H1 (cell line): Measurements from ENCODE around the gene TMCO1. TPM values are rescaled to one million over a fixed set of nuclear protein-coding genes. Genes with fewer than 3 reads are reported as not detected.

Experiments used
- CTCF ChIA-PET: fragments of 300-600 bp; sonication (Branson Sonifier 250); formaldehyde crosslinking; loops from one replicate; lab custom pipeline; 2021; ENCODE audit not compliant: partially characterized antibody; lab: Charles Lee
- POLR2A ChIA-PET: fragments of 300-600 bp; sonication (Branson Sonifier 250); formaldehyde crosslinking; loops from one replicate; lab custom pipeline; 2021; ENCODE audit warnings: inconsistent platforms; ENCODE audit not compliant: partially characterized antibody; lab: Charles Lee
- DNase-seq, 2 experiments: peaks; one replicate each; pipeline versions ENCODE4 v3.0.0 to v3.0.0-alpha.2; 2010 to 2022; ENCODE audit warnings: low spot score in 2 of 2, low read depth in 1 of 2, mixed read lengths in 1 of 2
- FAIRE-seq: peaks from 2 replicates; lab custom pipeline; 2011; peaks lifted over from hg19 to GRCh38; lab: Jason Lieb, UNC
- H2AFZ ChIP-seq: 2 replicates; pipeline ENCODE4 v1.8.1; 2012; ENCODE audit warnings: low read length, inconsistent platforms
- H2AK5ac ChIP-seq: 2 replicates; pipeline ENCODE4 v1.6.1; 2013; ENCODE audit warnings: low read depth, low read length
- H2BK120ac ChIP-seq: replicated peaks from 2 replicates; pipeline ENCODE3; 2013; ENCODE audit warnings: low read depth, low read length, inconsistent platforms
- H2BK12ac ChIP-seq: 2 replicates; pipeline ENCODE4 v1.6.1; 2013; ENCODE audit warnings: low read depth, low read length
- H2BK15ac ChIP-seq: 2 replicates; pipeline ENCODE4 v1.6.1; 2013; ENCODE audit warnings: low read length
- H2BK20ac ChIP-seq: 2 replicates; pipeline ENCODE4 v1.6.1; 2013; ENCODE audit warnings: low read length
- H2BK5ac ChIP-seq: 2 replicates; pipeline ENCODE4 v1.6.1; 2013; ENCODE audit warnings: low read depth, low read length
- H3K14ac ChIP-seq: 2 replicates; pipeline ENCODE4 v1.6.1; 2013; ENCODE audit warnings: inconsistent platforms; ENCODE audit not compliant: insufficient read length
- H3K18ac ChIP-seq: 2 replicates; pipeline ENCODE4 v1.6.1; 2013; ENCODE audit warnings: low read length; ENCODE audit errors: extremely low read depth
- H3K23ac ChIP-seq: 2 replicates; pipeline ENCODE4 v1.6.1; 2013; ENCODE audit warnings: inconsistent platforms; ENCODE audit not compliant: insufficient read length
- H3K23me2 ChIP-seq: 2 replicates; pipeline ENCODE4 v1.6.1; 2013; ENCODE audit warnings: low read depth, low read length
- H3K27ac ChIP-seq: 2 replicates; pipeline ENCODE4 v1.6.1; 2011; ENCODE audit warnings: low read depth, low read length, inconsistent platforms
- H3K27me3 ChIP-seq, 4 experiments: replicated peaks in 1 of 4; 1 replicate in 1 of 4; 2 replicates in 3 of 4; pipeline versions ENCODE4 v1.6.1 to v1.8.1; 2011 to 2013; ENCODE audit warnings: low read length in 3 of 4, mild to moderate bottlenecking in 3 of 4, inconsistent platforms in 2 of 4, mixed read lengths in 2 of 4, moderate library complexity in 1 of 4; ENCODE audit not compliant: control insufficient read depth in 3 of 4, insufficient read depth in 3 of 4; ENCODE audit errors: extremely low read depth in 1 of 4
- H3K36me3 ChIP-seq, 4 experiments: 2 replicates each; pipeline versions ENCODE4 v1.6.1 to v1.8.1; 2011 to 2013; ENCODE audit warnings: mild to moderate bottlenecking in 4 of 4, low read length in 3 of 4, moderate library complexity in 2 of 4, control low read depth in 1 of 4, inconsistent platforms in 1 of 4; ENCODE audit not compliant: insufficient read depth in 4 of 4, control insufficient read depth in 2 of 4
- H3K4ac ChIP-seq: replicated peaks from 2 replicates; pipeline ENCODE3; 2013; ENCODE audit warnings: low read length, low read depth, mixed read lengths, inconsistent platforms; ENCODE audit not compliant: insufficient read length
- H3K4me1 ChIP-seq, 4 experiments: replicated peaks in 1 of 4; 1 replicate in 1 of 4; 2 replicates in 3 of 4; pipeline versions ENCODE4 v1.6.1 to v1.8.1; 2011 to 2013; ENCODE audit warnings: low read length in 3 of 4, inconsistent platforms in 2 of 4, mixed read lengths in 1 of 4; ENCODE audit not compliant: insufficient read depth in 4 of 4, control insufficient read depth in 3 of 4
- H3K4me2 ChIP-seq, 2 experiments: 2 replicates each; pipeline versions ENCODE4 v1.6.1 to v1.8.1; 2011 to 2013; ENCODE audit warnings: low read depth in 2 of 2, low read length in 2 of 2, control low read depth in 1 of 2, inconsistent platforms in 1 of 2, mild to moderate bottlenecking in 1 of 2; ENCODE audit not compliant: insufficient read depth in 1 of 2
- H3K4me3 ChIP-seq, 4 experiments: fragments of 200-600, 300-600 bp in 1 of 4; sonication (generic), shearing (Covaris generic), sonication (Bioruptor Twin) in 1 of 4; 2 replicates each; pipeline versions ENCODE4 v1.5.1 to v1.8.1; 2011 to 2016; ENCODE audit warnings: low read length in 4 of 4, low read depth in 3 of 4, control low read depth in 2 of 4, inconsistent platforms in 2 of 4, mild to moderate bottlenecking in 2 of 4, mixed read lengths in 1 of 4, moderate library complexity in 1 of 4; ENCODE audit not compliant: insufficient read depth in 2 of 4; ENCODE audit errors: extremely low read depth in 1 of 4
- H3K56ac ChIP-seq: replicated peaks from 2 replicates; pipeline ENCODE3; 2013; ENCODE audit warnings: low read depth, mild to moderate bottlenecking, mixed read lengths, low read length, inconsistent platforms; ENCODE audit not compliant: insufficient read length
- H3K79me1 ChIP-seq: 2 replicates; pipeline ENCODE4 v1.6.1; 2013; ENCODE audit warnings: low read depth, low read length, control low read depth
- H3K79me2 ChIP-seq, 2 experiments: 2 replicates each; pipeline versions ENCODE4 v1.6.1 to v1.8.1; 2012 to 2013; ENCODE audit warnings: low read length in 2 of 2, mild to moderate bottlenecking in 2 of 2, inconsistent platforms in 1 of 2; ENCODE audit not compliant: insufficient read depth in 2 of 2, control insufficient read depth in 1 of 2
- H3K9ac ChIP-seq, 4 experiments: replicated peaks in 1 of 4; 1 replicate in 1 of 4; 2 replicates in 3 of 4; pipeline versions ENCODE4 v1.6.1 to v1.8.1; 2011 to 2013; ENCODE audit warnings: low read depth in 3 of 4, low read length in 3 of 4, control low read depth in 2 of 4, mild to moderate bottlenecking in 2 of 4, moderate library complexity in 2 of 4, inconsistent platforms in 1 of 4; ENCODE audit errors: extremely low read depth in 1 of 4
- H3K9me3 ChIP-seq, 2 experiments: 2 replicates each; pipeline versions ENCODE4 v1.6.1 to v1.8.1; 2012 to 2013; ENCODE audit warnings: mild to moderate bottlenecking in 2 of 2, moderate library complexity in 2 of 2, control low read depth in 1 of 2, inconsistent platforms in 1 of 2, low read depth in 1 of 2, low read length in 1 of 2, mixed read lengths in 1 of 2; ENCODE audit not compliant: insufficient read depth in 2 of 2
- H4K20me1 ChIP-seq, 2 experiments: replicated peaks in 1 of 2; 2 replicates each; pipeline versions ENCODE3 to v1.8.1; 2011 to 2013; ENCODE audit warnings: inconsistent platforms in 2 of 2, low read length in 2 of 2, mild to moderate bottlenecking in 1 of 2; ENCODE audit not compliant: insufficient read depth in 2 of 2, control insufficient read depth in 1 of 2
- H4K5ac ChIP-seq: 2 replicates; pipeline ENCODE4 v1.6.1; 2013; ENCODE audit warnings: low read length, low read depth, mixed read lengths, inconsistent platforms; ENCODE audit not compliant: insufficient read length
- H4K8ac ChIP-seq: 2 replicates; pipeline ENCODE4 v1.8.0; 2013; ENCODE audit warnings: mild to moderate bottlenecking, moderate library complexity, low read length, inconsistent platforms; ENCODE audit not compliant: insufficient read depth; ENCODE audit errors: extremely low read depth
- H4K91ac ChIP-seq: replicated peaks from 2 replicates; pipeline ENCODE3; 2013; ENCODE audit warnings: low read length, mixed read lengths, inconsistent platforms; ENCODE audit not compliant: insufficient read length
- CBX8 ChIP-seq: fragments of 300-800, 300-1000 bp; sonication (generic); IDR thresholded peaks from 2 replicates; pipeline ENCODE4 v1.7.1; 2016; ENCODE audit warnings: low read depth, low read length, borderline replicate concordance
- CEBPB ChIP-seq: IDR thresholded peaks from 2 replicates; pipeline ENCODE4 v1.6.1; 2012; ENCODE audit warnings: low read depth, low read length
- CHD1 ChIP-seq: IDR thresholded peaks from 2 replicates; pipeline ENCODE4 v1.6.1; 2012; ENCODE audit warnings: low read depth, low read length, improper control_type of control experiment
- GTF2F1 ChIP-seq: IDR thresholded peaks from 2 replicates; pipeline ENCODE4 v1.6.1; 2012; ENCODE audit warnings: low read depth, low read length, improper control_type of control experiment, borderline replicate concordance
- MAX ChIP-seq: IDR thresholded peaks from 2 replicates; pipeline ENCODE4 v1.6.1; 2012; ENCODE audit warnings: inconsistent platforms
- NANOG ChIP-seq: IDR thresholded peaks from 2 replicates; pipeline ENCODE4 v1.6.1; 2011; ENCODE audit warnings: low read length, low read depth, mild to moderate bottlenecking, inconsistent platforms; ENCODE audit not compliant: insufficient read depth, poor library complexity, severe bottlenecking
- NRF1 ChIP-seq: IDR thresholded peaks from 2 replicates; pipeline ENCODE4 v1.6.1; 2011; ENCODE audit warnings: mild to moderate bottlenecking, low read depth, low read length, improper control_type of control experiment
- POLR2AphosphoS5 ChIP-seq: IDR thresholded peaks from 2 replicates; pipeline ENCODE4 v1.6.1; 2011; ENCODE audit warnings: low read depth, low read length
- POU5F1 ChIP-seq: IDR thresholded peaks from 2 replicates; pipeline ENCODE4 v1.6.1; 2011; ENCODE audit warnings: low read depth, mild to moderate bottlenecking, low read length, moderate library complexity
- SIX5 ChIP-seq: IDR thresholded peaks from 2 replicates; pipeline ENCODE4 v1.6.1; 2011; ENCODE audit warnings: mild to moderate bottlenecking, low read depth, low read length
- SP2 ChIP-seq: IDR thresholded peaks from 2 replicates; pipeline ENCODE4 v1.6.1; 2012; ENCODE audit warnings: mild to moderate bottlenecking, low read length, inconsistent platforms
- SP4 ChIP-seq: IDR thresholded peaks from 2 replicates; pipeline ENCODE4 v1.6.1; 2012; ENCODE audit warnings: low read length, inconsistent platforms
- USF2 ChIP-seq: IDR thresholded peaks from 2 replicates; pipeline ENCODE4 v1.6.1; 2011; ENCODE audit warnings: low read length, improper control_type of control experiment
- ZNF274 ChIP-seq: IDR thresholded peaks from 2 replicates; pipeline ENCODE4 v1.7.0; 2012; ENCODE audit warnings: low read length, borderline replicate concordance; ENCODE audit errors: extremely low read depth
- WGBS, 2 experiments: shearing (Covaris generic) in 1 of 2; methylation state at CpG; one replicate each; pipeline versions ENCODE4 v1.1.6 to v1.1.7; 2013 to 2015; ENCODE audit warnings: low lambda C conversion rate in 2 of 2, mixed read lengths in 2 of 2, inconsistent platforms in 1 of 2, low coverage in 1 of 2, missing lambda C conversion rate in 1 of 2; ENCODE audit not compliant: insufficient replicate concordance in 2 of 2, insufficient coverage in 1 of 2, insufficient read length in 1 of 2; ENCODE audit errors: extremely low coverage in 1 of 2, missing lambda C conversion rate in 1 of 2; 5-methylcytosine and 5-hydroxymethylcytosine counted together
- polyA plus RNA-seq, 7 experiments: library from polyadenylated mRNA; depleted of rRNA in 3 of 7; stranded (reverse) in 5 of 7; unstranded in 2 of 7; fragments of >200 nt in 5 of 7; fragments of 200-250 nt in 2 of 7; gene quantifications; 1 replicate in 5 of 7; 2 replicates in 1 of 7; 4 replicates in 1 of 7; pipeline versions ENCODE4 v1.2.1 to v1.2.3, GENCODE V29; 2011 to 2013; ENCODE audit warnings: missing spikeins in 2 of 7, mixed read lengths in 2 of 7
- total RNA-seq: library from RNA; stranded (reverse); fragmentation: NEBNext Ultra II Directional; extraction: Animal tissue kit (Norgen Biotek cat#: 25700); gene quantifications from 2 replicates; pipeline ENCODE4 v1.2.1, GENCODE V29; 2021

The TMCO1 gene
- total and polyA plus RNA-seq, 2 of the 8 experiments (the other 6 are each of a cell fraction or from before 2014, with no cell fraction given), result 61.6 to 63.8 TPM

- CTCF ChIA-PET, result interaction anchor here (0.6 kb wide), 2 partner anchors 233 to 1058 kb away, joined by 3 read pairs; no protein-coding TSS in a partner anchor
- Histone ChIP-seq H3K23me2 (peaks cover 3% of the 10 kb centered on the region), H2AK5ac (no peak overlapping the region), H3K23ac (no peak overlapping the region), H4K5ac (no peak overlapping the region), H3K14ac (no peak overlapping the region), H2BK12ac (no peak overlapping the region), H3K27me3 (no peaks in the 10 kb centered on the region), H3K79me1 (no peaks in the 10 kb centered on the region; the same call in 1 of the 2 replicates), H3K79me2 (peaks cover 0 to 26% of the 10 kb centered on the region in 2 experiments; a peak in 2 of 4 replicates), H3K4me2 (no peak overlapping the region; a peak in 1 of 4 replicates), H4K8ac (no peak overlapping the region; the same call in 1 of the 2 replicates), H2AFZ (no peak overlapping the region), H2BK120ac (no peak overlapping the region), H2BK5ac (no peak overlapping the region), H4K91ac (no peak overlapping the region), H3K9me3 (no peaks in the 10 kb centered on the region), H3K56ac (no peak overlapping the region), H3K18ac (no peak overlapping the region), H3K9ac (no peak overlapping the region), H3K4ac (no peak overlapping the region), H3K4me3 (no peak overlapping the region), H3K4me1 (peaks cover 0 to 3% (median 0%) of the 10 kb centered on the region in 4 experiments; a peak in 1 of 7 replicates), H2BK20ac (no peak overlapping the region), H3K27ac (no peak overlapping the region), H4K20me1 (peaks cover 0 to 2% of the 10 kb centered on the region in 2 experiments), H2BK15ac (no peak overlapping the region), H3K36me3 (no peaks in the 10 kb centered on the region)
- DNase-seq (no peak), FAIRE-seq (no peak)
- POLR2A ChIA-PET, result interaction anchor here (2.7 kb wide), 1 partner anchor 69 kb away, joined by 12 read pairs; the partner anchor contains the start of gene TMCO1
- 92% methylated on average over 3 of the region's 3 CpGs; no CpG with 5 or more reads in 1 of the 2 experiments for WGBS, 2 experiments
- TF ChIP-seq CBX8 (no peak), ZNF274 (no peak), USF2 (no peak), NANOG (no peak), SP4 (no peak), SIX5 (no peak), CHD1 (no peak), POLR2AphosphoS5 (no peak), CEBPB (no peak), POU5F1 (no peak), SP2 (no peak), GTF2F1 (no peak), MAX (no peak), NRF1 (no peak)
Measured at GRCh38 chr1:165699577-165699976, 69.1 kb downstream of the TMCO1 start.
